ENCODE results near the gene OTUB2. TPM values are rescaled to one million over a fixed set of nuclear protein-coding genes. Genes with fewer than 3 reads are reported as not detected.

The OTUB2 gene
- polyA plus RNA-seq, 3 donors: 4.3 to 5.0 (median 4.6) TPM

GRCh38 chr14:94038921-94039629, 12.9 kb downstream of the OTUB2 start:
- DNase-seq (ENCODE audit: low read depth in 3 of 3, low spot score in 2 of 3): no peak

- DNase-seq (ENCODE audit: low read depth in 3 of 3, low spot score in 2 of 3): no peak
Observed at GRCh38 chr14:94040247-94040646, 14.1 kb downstream of the OTUB2 start.

DNA sequence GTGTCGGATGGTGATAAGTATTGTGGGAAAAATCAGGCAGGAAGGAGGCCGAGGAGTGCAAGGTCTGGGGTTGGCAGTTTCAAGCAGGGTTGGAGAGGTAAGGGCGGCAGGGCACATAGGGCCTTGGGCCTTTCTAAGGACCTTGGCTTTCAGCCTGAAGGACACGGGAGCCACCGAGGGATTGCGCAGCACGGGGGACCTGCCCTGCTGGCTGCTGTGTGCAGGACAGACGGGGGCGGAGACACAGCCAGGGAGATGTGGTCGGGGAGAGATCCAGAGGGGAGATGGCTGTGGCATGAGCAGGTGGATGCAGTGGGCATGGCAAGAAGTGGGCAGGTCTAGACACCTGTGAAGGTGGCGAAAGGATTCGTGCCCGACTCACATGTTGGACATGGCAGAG, 14.7 kb downstream of the OTUB2 start:
- no peak for DNase-seq (ENCODE audit: low read depth in 3 of 3, low spot score in 2 of 3)

DNA sequence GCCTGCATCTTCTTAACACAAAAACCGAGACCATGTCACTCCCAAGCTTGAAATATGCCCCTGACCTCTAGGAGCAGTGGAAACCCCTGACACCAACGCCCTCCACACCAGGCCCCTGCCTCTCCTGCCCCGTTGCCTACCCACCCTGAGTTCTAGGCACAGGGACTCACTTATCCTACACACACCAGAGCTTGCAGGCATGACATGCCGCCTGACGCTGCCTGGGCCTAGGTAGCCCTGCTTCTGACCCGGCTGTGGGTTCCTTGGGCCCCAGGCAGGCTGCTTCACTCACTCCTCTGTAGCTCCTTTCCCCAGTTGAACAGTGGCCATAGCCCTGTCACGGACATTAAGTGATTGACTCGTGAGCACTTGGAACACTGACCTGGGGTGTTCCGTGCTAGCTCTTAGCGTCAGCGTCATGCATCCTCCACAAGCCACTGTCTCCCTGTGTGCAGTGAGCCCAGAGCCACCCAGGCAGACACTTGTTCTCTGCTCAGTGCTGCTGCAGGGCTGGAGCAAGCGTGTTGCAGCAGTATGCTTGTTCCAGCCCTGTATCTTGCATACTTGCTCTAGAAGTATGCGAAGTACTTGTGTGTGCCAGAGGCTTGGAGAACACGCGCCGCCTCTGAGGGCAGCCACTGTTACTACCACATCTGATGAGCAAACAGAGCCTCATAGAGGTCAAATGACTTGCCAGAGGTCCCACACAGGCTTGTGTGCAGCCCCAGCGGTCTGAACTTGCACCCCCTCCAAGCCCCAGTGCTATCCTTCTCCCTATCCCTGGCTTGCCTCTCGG, 15.6 kb downstream of the OTUB2 start:
- no peak for DNase-seq (ENCODE audit: low read depth in 3 of 3, low spot score in 2 of 3)

GRCh38 chr14:94042433-94043091, 16.4 kb downstream of the OTUB2 start:
- DNase-seq (ENCODE audit: low read depth in 3 of 3, low spot score in 2 of 3): no peak

- no peak for DNase-seq (ENCODE audit: low read depth in 3 of 3, low spot score in 2 of 3)
Observed at GRCh38 chr14:94043111-94043755, 17.1 kb downstream of the OTUB2 start.

- DNase-seq (ENCODE audit: low read depth in 3 of 3, low spot score in 2 of 3): no peak
Observed at GRCh38 chr14:94043756-94044475, 17.8 kb downstream of the OTUB2 start.

GRCh38 chr14:94044476-94045091, 18.4 kb downstream of the OTUB2 start:
- DNase-seq (ENCODE audit: low read depth in 3 of 3, low spot score in 2 of 3): no peak

DNA sequence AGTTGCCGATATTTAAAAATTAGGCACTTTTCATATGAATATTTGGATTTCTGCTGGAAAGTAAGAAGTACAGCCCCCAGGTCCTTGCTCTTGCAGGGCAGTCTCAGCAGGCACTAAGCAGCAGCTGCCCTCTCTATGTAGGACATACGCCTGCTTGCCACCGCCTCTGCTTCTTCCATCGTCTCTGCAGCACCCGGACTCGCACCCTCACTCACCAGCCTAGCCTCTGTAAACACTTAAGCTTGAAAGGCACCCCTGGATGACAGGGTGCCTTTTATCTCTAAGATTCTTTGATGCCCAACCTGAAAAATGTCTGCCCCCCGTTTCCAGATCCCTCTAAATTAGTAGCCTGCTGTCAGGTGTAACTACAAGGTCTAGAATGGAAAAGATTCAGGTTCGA, 19.0 kb downstream of the OTUB2 start:
- DNase-seq (ENCODE audit: low read depth in 3 of 3, low spot score in 2 of 3): no peak

GRCh38 chr14:94045563-94046345, 19.6 kb downstream of the OTUB2 start:
- DNase-seq (ENCODE audit: low read depth in 3 of 3, low spot score in 2 of 3): no peak

DNA sequence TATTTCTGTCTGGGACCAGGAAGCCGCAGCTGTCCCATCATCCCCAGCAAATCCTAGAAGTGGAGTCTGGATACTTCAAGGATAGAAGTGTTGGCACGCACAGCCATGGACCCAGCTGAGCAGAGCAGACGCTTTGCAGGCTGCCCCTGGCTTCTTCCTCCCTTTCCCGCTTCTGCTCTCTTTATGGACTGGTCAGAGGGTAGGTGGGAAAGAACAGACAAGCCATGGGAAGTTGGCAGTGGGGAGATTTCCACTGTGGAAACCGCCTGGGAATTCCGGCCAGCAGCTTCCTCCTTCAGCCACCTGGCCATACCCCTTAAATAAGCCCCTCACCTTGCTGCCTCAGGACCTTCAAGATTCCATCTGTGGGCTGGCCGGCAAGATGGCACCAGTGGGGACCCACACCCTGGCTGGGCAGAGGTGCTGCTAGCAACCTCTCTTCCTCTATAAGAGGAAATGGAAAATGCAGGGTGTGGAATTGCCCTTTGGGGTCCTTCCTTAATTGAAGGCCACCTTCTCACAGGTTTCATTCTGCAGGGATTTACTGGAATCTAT, 20.6 kb downstream of the OTUB2 start:
- no peak for DNase-seq (ENCODE audit: low read depth in 3 of 3, low spot score in 2 of 3)

GRCh38 chr14:94047581-94047980, 21.4 kb downstream of the OTUB2 start:
- no peak for DNase-seq (ENCODE audit: low read depth in 3 of 3, low spot score in 2 of 3)

DNA sequence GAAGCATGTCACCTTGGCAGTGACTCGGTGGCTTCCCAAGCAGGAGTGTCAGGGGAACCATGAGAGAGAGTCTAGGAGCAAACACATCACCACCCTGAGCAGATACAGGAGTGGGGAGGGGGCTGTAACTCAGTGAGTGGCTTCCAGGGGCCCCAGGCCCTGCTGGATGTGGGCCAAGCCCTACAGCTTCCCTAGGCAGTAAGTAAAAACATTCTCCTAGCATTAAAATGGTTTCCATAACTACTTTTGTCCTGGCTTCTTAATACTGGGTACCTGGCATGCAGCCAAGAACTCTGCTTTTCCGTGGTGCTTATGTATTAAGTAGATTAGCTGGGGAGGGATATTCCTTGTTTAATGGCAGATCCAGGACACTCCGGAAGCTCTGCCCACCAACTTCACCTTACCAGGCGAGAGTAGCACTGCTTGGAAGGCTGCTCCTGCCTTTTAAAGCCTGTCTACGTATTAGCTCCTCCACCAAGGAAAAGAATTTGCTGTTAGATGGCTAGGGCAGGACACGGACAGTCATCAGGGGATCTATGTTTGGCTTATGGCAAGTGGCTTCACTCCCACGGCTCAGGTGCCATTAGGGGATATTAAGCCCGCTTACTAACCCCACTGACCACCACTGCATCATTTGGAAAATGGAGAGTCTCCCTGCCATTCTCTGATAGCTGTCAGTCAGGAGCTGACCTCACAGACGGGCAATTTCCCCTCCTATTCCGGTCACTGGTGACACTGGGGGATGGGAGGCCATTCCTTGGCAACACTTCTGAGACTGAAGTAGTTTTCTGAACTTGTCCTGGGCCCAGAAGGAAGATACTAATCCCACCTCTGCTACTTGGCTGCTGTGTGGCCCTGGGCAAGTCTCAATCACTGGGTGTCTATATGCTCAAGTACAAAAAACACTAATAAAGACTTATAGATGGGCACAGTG, 22.8 kb downstream of the OTUB2 start:
- DNase-seq (ENCODE audit: low read depth in 3 of 3, low spot score in 2 of 3): no peak

- DNase-seq (ENCODE audit: low read depth in 3 of 3, low spot score in 2 of 3): no peak
Observed at GRCh38 chr14:94049625-94050023, 23.5 kb downstream of the OTUB2 start.

GRCh38 chr14:94050231-94050880, 24.2 kb downstream of the OTUB2 start:
- DNase-seq (ENCODE audit: low read depth in 3 of 3, low spot score in 2 of 3): no peak

GRCh38 chr14:94051115-94051514, 25.0 kb downstream of the OTUB2 start:
- no peak for DNase-seq (ENCODE audit: low read depth in 3 of 3, low spot score in 2 of 3)

DNA sequence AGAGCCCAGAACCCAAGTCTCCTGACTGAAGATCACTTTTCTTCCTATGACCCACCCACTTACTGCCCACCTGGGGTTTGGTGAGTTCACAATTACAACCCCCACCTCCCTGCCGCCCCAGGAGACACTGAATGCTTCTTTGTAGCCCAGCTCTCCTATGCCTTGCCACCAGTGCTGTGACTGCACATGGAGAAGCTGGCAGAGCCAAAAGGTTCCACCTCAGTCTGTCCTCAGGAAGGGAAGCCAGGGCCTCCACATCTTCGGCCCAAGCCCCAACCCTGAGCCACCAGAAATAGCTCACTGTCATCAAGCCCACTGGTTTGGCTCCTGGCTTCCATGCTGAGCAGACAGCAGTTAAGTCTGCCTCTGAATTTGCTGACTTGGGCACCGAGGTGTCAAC, 25.6 kb downstream of the OTUB2 start:
- DNase-seq (ENCODE audit: low read depth in 3 of 3, low spot score in 2 of 3): no peak

All from right renal cortex interstitium (tissue), 3 donors.